Pulmonary artery endothelial cell (primary cell): ENCODE data around the gene NPSR1. TPM values are rescaled to one million over a fixed set of nuclear protein-coding genes. Genes with fewer than 3 reads are reported as not detected.

ENCODE experiments used
- DNase-seq: peaks from one replicate; pipeline ENCODE4 v3.0.0-alpha.2; 2011; ENCODE audit warnings: low read depth, low spot score
- total RNA-seq: library from RNA; depleted of rRNA; stranded (reverse); fragments of >200 nt; gene quantifications from 2 replicates; pipeline ENCODE4 v1.2.3, GENCODE V29; 2014

Gene NPSR1
- total RNA-seq, 1 donor from 2014 or later, result not detected

DNA sequence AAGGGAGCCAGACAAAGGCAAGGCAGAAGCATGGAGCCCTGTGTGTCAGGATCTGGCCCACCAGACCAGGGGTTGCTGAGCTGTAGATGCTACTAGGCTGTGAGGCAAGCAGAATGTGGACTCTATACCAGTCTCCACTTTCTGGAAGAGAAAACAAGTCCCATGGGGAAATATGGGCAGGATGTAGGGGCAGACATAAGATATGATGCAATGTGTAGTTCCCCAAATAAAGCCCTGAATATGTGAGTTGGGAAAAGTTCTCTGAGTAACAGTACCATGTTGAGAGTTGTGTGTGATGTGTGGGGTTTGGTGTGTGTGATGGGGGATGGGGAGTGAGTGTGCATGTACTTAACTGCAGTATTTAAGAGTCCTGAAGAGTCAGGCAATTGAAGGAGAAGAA lies 62.3 kb downstream of the NPSR1 start:
- DNase-seq, result no peak

DNA sequence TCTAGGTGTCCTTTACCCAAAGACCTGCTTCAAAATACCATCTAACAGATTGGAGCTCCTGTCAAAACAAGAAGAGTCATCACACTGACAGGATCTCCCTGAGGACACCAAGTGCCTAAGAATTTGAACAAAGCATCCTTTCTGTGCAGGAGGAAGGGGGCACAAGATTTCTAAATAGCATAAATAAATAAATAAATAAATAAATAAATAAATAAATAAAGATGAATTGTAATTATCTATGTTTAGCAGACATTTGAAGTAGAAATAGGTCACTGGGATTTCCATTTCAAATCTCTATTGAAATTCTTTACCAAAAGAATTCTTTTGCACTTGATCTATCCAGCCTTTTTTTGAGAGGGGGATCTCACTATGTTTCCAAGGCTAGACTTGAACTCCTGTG lies 65.3 kb downstream of the NPSR1 start:
- no peak for DNase-seq

DNA sequence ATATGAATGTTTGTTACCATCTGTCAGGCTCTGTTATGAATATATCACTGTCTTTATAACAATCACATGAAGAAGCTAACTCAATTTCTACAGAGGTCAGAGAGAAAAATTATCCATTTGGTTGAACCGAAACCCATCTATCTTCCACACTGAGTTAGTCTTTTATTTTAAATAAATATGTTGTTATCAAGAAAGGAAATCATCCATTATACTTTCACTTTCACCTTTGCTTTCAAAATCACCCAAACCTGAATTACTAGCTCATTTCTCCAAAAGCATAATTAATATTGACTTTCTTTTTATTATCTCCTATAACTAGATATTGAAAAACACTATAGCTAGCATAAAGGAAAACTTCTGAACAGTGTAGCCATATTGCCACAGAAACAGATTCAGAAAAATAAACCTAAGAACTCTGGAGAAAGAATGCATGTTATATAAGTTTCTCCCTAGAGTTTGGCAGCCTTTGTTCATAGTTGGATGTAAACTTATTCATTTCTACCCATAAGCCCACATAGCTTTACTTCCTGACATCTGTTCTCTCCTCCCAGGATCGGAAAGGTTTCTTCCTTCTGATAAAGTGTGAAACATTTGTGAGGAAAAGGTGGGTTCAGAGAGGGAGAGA lies 66.0 kb downstream of the NPSR1 start:
- DNase-seq, result no peak

DNA sequence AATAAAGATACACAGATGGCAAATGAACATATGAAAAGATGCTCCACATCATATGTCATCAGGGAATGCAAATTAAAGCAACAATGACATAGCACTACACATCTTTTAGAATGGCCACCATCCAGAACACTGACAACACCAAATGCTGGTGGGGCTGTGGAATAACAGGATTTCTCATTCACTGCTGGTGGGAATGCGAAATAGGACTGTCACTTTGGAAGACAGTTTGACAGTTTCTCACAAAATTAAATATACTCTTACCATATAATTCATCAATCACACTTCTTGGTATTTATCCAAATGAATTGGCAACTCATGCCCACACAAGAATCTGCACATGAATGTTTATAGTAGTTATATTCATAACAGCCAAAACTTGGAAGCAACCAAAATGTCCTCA lies 68.2 kb downstream of the NPSR1 start:
- no peak for DNase-seq

DNA sequence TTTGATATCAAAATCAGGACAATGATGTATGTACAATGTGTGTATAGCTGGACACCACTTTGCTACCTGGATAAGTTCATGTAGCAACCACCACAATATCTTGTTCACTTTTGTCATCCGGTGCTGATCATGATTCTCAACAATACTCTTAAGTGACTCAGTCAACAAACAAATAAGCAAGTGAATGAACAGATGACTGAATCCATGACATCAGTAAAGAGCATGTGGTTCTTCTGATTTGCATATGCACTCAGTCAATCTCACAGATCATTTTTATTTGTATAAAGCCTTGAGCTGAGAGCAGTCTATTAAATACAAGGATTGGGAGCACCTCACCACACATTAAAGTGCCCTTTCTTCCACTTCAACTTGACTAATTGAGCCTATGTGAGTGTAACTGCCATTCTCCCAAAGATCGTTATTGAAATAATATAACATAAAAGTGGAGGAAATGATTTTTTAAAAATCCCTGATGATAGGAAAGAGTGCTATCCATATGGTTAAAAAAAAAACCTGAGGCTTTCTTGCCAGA lies 69.5 kb downstream of the NPSR1 start:
- no peak for DNase-seq

DNA sequence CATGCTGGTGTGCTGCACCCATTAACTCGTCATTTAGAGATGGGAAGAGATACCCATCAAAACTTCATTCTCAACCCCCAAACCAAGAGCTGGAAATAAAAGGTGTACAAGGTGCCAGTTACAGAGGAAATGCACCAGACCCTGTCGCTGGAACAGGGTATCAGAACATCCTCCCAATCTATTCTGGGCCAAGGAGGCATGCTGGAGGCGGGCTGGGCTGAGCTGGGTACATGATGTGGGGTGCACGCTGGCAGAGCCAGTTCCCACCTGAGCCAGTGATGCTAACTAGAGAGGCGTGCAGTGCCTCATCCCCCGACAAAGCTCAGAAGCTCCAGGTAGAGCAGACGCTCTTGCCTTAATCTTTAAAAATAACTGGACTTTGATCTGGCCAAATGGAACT lies 70.1 kb downstream of the NPSR1 start:
- no peak for DNase-seq

DNA sequence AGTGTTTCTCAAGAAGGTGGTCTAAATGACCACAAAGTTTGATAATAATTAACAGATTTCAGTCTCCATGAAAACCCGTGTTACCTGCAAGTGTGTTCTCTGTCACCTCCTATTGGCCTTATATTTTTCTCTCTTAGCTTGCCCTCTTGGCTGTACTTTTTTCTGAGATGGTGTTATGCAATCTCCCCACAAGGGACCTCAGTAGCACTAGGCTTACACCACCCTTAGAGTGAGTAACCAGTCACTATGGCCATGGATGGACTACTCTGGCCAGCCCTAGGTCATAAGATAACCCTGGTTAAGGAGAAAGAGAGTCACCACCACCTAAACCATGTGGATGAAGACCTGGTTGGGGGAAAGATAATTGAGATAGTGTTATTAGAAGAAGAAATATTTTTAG lies 76.8 kb downstream of the NPSR1 start:
- DNase-seq, result no peak

DNA sequence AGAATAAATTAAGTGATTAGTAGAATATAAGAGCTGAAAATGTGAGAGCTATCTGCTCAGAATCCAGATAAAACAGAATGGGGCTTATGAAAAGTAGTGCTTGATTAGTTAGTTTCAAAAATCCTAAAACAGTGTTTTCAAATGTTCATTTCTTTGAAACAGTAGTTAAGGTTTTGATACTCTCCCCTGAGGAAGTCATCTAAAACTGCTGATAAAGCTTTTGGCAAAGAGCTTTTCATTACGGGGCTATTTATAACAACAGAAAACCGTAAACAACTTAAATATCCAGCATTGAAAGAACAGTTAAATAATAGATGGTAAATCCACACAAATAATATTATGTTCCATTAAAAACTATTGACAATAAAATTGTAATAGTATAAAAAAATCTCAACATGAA lies 77.5 kb downstream of the NPSR1 start:
- DNase-seq, result no peak

DNA sequence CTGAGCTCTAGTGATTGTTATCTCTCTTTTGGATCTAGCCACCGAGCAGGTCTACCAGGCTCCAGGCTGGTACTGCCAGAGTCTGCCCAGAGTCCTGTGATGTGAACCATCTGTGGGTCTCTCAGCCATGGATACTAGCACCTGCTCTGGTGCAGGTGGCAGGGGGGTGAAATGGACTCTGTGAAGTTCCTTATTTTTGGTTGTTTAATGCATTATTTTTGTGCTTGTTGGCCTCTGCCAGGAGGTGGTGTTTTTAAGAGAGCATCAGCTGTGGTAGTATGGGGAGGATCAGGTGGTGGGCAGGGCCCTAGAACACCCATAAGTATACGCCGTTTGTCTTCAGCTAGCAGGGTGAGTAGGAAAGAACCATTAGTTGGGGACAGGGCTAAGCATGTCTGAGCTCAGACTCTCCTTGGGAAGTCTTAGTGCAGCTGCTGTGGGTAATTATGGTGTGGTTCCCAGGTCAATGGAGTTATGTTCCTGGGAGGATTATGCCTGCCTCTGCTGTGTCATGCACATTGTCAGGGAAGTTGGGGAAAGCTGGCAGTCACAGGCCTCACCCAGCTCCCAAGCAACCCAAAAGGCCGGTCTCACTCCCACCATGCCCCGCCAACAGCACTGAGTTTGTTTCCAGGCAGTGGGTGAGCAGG lies 81.8 kb downstream of the NPSR1 start:
- no peak for DNase-seq

DNA sequence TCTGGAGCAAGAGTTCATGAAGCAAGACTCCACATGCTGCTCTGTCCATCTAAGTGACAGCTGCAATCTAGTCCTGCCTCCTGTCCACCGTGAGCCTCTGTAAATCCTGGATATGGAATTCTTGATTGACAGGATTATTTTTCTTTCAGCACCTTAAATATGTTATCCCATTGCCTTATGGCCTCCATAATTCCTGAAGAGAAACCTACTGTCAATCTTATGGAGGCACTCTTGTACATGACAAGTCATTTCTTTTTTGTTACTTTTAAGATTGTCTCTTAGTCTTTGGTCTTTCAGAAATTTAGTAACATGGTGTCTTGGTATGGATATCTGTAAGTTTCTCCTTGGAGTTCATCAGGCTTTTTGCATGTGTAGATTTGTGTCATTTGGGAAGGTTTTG lies 82.8 kb downstream of the NPSR1 start:
- DNase-seq, result no peak

DNA sequence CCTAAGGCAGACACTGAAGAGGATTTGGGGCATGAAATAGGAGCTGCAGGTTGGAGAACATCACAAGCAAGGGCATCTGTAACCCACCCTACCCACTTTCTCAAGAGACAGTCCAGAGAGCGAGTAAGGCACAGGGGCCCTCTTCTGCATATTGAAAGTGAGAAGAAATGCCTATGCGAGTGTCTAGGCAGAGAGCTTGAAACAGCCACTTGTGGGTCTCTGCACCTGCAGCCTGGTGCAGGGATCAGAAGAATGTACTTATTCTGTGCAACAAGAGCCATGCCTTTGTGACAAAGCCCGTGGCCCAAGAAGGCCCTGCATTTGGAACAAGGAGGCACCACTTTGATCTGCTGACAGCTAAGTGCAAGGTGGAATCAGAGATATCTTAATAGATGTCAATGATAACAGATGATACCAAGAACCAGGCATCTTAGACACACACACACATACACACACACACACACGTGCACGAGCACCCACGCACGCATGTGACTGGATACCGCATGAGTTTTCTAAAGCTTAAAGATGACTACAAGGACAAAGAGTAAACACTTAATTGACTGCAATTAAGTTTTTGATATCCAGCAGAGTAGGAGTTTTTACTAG lies 89.3 kb downstream of the NPSR1 start:
- no peak for DNase-seq

DNA sequence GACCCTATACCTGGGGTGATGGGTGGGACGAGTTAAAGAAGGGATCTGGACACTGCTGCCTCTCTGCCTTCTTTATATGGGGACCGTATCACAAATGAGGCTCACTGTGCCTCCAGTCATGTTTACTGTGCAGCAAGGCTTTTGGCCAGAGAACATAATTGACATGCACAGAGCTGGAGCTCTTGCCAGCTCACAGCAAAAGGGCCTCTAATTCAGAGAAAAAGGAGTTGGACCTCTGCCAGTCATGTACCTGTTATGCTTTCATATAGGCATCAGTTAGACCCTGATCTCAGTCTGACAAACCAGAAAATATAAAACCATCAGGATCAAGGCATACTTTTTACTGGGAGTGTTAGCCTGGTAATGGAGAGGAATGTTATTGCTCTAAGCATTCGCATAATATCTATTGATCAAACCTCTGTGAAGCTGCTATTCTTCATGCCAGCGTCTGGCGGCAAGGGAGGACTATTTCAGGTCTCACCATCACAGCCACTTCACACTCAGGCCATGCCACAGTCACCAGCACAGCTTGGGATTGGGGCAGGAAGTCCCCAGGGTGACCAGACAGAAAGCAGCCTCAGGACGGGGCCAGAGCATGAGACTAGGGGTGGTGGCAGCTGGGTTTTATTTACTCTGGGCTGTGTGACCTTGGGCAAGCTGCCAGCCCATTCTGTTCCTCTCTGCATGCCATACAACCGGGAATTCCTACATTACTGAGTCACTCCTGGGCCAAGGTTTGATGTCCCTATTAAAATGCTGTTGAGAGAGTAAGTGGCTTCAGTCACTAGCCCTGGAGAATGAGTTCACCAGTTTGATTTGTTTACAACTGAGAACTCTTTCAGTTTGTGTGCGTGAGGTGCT lies 90.1 kb downstream of the NPSR1 start:
- peak; percentile 86 for DNase-seq

DNA sequence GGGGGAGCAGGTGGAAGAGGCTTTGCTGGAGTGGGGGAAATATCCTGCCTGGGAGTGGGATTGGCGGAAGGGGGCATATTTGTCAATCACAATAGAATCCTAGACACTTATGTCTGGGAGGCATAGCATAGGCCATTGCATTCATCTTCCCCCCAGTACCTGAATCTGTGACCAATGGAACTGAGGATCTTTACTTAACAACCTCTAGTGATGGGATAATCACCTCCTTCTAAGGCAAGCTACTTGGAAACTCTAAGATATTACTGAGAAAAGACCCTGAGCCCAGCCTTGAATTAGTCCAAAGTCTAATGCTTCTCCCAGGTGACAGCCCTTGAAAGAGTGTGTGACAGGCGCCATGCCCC lies 90.7 kb downstream of the NPSR1 start:
- DNase-seq, result no peak

DNA sequence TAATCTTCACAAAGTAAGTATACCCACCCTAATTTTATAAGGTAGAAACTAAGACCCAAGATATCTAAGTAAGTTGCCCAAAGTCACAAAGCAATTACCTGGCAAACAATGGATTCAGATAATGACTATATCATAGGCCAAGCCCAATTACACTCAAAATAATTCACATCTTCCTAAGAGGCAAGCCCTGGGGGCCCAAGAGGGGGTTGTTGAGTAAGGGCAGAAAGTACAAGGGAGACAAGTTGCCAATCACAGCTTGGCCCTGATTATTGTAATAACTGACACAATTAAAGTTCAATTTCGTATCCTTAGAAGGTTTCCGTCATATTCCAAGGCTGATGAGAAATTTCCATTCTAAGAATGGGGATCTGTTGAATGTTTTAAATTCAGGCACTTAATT lies 91.4 kb downstream of the NPSR1 start:
- no peak for DNase-seq

DNA sequence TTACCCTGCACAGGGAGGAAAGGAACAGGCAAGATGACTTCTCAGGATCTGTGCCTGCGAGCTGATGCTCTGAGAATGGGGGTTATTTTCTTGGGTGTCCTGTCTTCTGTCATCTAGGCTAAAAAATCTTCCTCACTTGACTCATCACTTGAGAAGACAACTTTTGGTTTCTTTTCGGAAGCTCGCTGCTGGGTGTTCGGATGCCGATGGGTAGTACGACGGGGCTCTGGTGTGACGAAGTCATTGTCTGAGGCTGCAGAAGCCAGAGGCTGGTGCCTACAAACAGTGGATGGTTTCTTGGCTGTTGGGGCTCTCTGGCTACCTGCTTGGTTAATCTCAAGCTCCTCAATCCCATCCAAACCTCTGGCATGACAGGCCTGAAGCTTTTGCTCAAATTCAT lies 92.2 kb downstream of the NPSR1 start:
- DNase-seq, result no peak

DNA sequence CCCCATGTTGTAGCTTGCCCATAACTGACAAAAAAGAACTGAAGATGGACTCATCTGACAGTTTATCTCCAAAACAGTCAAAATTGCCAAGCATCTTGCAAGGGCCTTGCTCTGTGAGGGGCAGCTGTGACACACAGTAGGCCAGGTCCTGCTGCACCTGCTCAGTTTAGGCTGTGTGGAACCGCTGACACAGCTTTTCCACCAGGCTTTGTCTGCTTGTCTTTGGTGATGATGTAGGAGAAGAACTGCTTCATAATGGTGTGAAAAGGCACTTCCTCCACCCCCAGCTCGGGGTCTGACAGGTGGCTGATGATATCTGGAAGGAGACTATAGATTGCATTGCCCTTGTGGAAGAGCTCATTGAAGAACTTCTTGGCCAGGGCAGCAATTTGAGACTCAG lies 92.6 kb downstream of the NPSR1 start:
- no peak for DNase-seq

DNA sequence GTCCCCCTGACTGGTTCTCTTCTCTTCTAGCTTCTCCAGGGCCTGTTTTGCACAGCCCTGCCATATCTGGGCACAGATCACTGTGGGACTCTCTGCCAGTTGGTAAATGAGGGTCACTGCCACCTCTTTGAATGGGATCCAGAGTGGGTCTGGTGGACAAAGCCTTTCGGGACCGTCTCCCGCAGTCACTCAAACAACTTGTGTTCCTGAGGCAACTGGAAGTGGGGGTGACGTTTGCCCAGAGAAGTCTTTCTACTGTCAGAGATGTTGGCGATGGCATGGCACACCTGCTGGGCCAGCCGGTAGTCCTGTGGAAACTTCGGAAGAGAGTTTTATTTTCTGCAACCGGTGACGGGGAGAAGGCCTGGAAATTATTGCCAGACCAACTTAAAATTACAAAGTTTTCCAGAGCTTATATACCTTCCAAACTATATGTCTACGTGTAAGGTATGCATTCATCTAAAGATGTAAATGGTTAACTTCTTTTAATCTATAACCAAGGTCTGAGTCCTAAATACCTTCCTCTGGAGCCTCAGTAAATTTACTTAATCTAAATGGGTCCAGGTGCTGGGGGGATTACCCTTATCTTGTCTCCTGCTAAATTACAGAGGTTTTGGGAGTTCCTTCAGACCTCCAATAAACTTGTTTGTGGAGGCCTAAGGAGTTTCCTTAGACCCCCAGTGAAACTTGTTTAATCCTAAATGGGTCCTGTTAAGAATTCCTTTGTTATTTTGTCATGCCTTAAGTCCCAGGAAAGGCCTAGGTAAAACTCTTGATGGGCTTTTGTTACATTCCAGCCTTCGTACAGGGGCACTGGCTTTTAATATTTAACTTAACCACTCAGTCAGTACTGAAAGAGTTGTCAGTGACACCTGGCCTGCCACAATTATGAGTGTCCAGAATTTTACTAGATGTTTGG lies 94.0 kb downstream of the NPSR1 start:
- DNase-seq, result no peak

DNA sequence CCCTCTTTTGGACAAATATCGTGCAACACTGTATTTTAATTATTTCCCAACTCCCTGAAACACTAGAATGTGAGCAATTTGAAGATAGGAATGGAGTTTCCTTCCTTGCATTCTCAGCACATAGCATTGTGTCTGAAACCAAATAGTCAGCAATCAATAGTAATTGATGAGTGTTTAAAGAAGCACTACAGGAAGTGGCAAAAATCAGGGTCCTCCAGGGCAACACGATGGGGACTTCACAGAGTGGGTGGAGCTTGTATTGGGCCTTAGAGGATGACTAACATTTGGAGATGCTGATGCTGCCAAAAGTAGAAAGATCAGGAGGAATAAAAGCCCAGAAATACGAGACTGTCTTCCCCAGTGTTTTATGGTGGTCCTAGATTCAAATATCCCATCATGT lies 94.9 kb downstream of the NPSR1 start:
- no peak for DNase-seq

DNA sequence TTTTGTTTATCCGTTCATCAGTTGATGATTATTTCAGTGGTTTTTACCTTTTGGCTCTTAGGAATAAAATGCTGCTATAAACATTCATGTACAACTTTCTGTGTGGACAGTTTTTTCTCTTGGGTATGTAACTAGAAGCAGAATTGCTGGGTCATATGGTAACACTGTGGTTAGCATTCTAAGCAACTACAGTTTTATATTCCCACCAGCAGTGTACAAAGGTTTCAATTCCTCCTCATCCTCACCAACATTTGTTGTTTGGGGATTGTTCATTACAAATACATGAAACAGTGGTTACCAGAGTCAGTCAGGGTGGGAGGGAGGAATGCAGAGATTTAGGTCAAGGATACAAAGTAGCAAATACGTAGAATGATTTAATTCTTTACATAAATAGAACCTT lies 97.0 kb downstream of the NPSR1 start:
- no peak for DNase-seq

DNA sequence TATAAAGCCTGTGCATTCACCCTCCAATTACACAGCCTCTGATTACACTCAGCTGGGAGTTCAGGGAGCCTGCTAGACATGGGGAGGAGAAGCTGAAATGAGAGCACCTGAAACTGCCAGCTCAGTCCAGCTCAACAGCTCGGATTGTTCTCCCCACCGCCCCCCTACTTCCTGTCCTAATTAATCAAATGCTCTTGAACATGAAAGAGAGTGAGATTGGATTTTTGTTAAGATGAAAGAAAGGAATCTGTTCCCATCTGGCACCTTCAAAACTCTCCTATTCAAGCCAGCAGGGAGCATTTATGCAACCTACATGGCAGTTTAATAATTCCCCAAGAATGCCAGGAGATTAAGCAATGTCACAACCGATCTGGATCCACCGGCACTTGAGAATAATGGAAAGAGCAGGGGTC lies 98.0 kb downstream of the NPSR1 start:
- DNase-seq, result no peak

DNA sequence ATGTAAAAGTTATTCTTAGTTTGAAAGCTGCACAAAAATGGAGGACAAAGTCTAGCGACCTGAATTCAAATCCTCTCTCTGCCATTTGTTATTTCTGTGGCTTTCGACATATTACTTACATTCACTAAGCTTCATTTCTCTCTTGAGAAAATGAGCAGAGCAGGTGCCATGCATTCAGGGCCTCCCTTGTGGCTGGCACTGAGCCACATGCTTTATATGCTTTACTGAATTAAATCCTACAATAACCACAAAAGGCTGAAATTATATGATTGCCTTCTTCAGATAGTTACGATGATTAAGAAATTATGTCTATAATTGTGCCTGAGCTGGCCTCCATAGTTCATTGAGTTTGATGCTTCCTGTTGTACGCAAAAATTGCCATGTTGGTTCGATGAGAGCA lies 98.7 kb downstream of the NPSR1 start:
- DNase-seq, result no peak
